GM23338 (cell line): ENCODE data around the gene HGD. TPM values are rescaled to one million over a fixed set of nuclear protein-coding genes. Genes with fewer than 3 reads are reported as not detected.
A peak's percentile ranks its signal among the peaks of the same experiment; 100 is the strongest.

Experiments
- ATAC-seq: fragments of 200-7000 bp; cut with Tn5 transposase; 3 replicates; pipeline ENCODE4 v1.9.1; 2020
- DNase-seq: peaks from one replicate; pipeline ENCODE4 v3.0.0-alpha.2; 2015; ENCODE audit warnings: low spot score
- H2AFZ ChIP-seq: fragments of 200-600 bp; sonication (generic); 2 replicates; pipeline ENCODE4 v1.8.0; 2016; ENCODE audit warnings: antibody characterized with exemption, mild to moderate bottlenecking, moderate library complexity
- H3F3A ChIP-seq: fragments of 200-600 bp; sonication (generic); replicated peaks from 2 replicates; pipeline ENCODE4 v1.8.0; 2017; ENCODE audit warnings: antibody characterized with exemption, mixed run types, low read depth
- H3K27ac ChIP-seq: fragments of 200-600 bp; sonication (generic); 2 replicates; pipeline ENCODE4 v1.6.1; 2016; ENCODE audit warnings: low read depth
- H3K27me3 ChIP-seq: fragments of 200-600 bp; sonication (generic); 2 replicates; pipeline ENCODE4 v1.8.0; 2016; ENCODE audit warnings: mild to moderate bottlenecking, mixed run types, moderate library complexity; ENCODE audit not compliant: insufficient read depth
- H3K36me3 ChIP-seq: fragments of 200-600 bp; sonication (generic); 2 replicates; pipeline ENCODE4 v1.8.0; 2016; ENCODE audit warnings: mild to moderate bottlenecking; ENCODE audit not compliant: insufficient read depth
- H3K4me1 ChIP-seq: fragments of 200-600 bp; sonication (generic); 2 replicates; pipeline ENCODE4 v1.8.0; 2016; ENCODE audit warnings: mild to moderate bottlenecking, moderate library complexity; ENCODE audit not compliant: insufficient read depth
- H3K4me2 ChIP-seq: fragments of 200-600 bp; sonication (generic); 2 replicates; pipeline ENCODE4 v1.7.1; 2017; ENCODE audit warnings: mixed run types
- H3K4me3 ChIP-seq: fragments of 200-600 bp; sonication (generic); 2 replicates; pipeline ENCODE4 v1.6.1; 2016; ENCODE audit warnings: mixed run types
- H3K79me2 ChIP-seq: fragments of 200-600 bp; sonication (generic); replicated peaks from 2 replicates; pipeline ENCODE4 v1.8.0; 2017; ENCODE audit warnings: mild to moderate bottlenecking; ENCODE audit not compliant: insufficient read depth
- H3K9me2 ChIP-seq: fragments of 200-600 bp; sonication (generic); 2 replicates; pipeline ENCODE4 v1.8.0; 2017; ENCODE audit not compliant: insufficient read depth
- H4K20me1 ChIP-seq: fragments of 200-600 bp; sonication (generic); replicated peaks from 2 replicates; pipeline ENCODE4 v1.8.0; 2017; ENCODE audit warnings: mild to moderate bottlenecking; ENCODE audit not compliant: insufficient read depth
- H3K27ac Mint-ChIP-seq: 2 replicates; pipeline ENCODE4 v1.8.0; 2020; ENCODE audit warnings: inconsistent platforms, mild to moderate bottlenecking, moderate library complexity, mixed read lengths
- H3K27me3 Mint-ChIP-seq: 3 replicates; pipeline ENCODE4 v1.8.0; 2022; ENCODE audit warnings: low read depth, mild to moderate bottlenecking, moderate library complexity, mixed read lengths, inconsistent platforms; ENCODE audit not compliant: insufficient read depth, poor library complexity
- H3K36me3 Mint-ChIP-seq: 3 replicates; pipeline ENCODE4 v1.8.0; 2021; ENCODE audit warnings: low read depth, mild to moderate bottlenecking, inconsistent platforms, moderate library complexity, mixed read lengths
- H3K4me1 Mint-ChIP-seq: 3 replicates; pipeline ENCODE4 v1.8.0; 2020; ENCODE audit warnings: mild to moderate bottlenecking, inconsistent platforms, mixed read lengths
- H3K4me3 Mint-ChIP-seq: 3 replicates; pipeline ENCODE4 v1.8.0; 2021; ENCODE audit warnings: moderate library complexity, mild to moderate bottlenecking, inconsistent platforms, mixed read lengths
- H3K9me3 Mint-ChIP-seq: 3 replicates; pipeline ENCODE4 v1.8.0; 2020; ENCODE audit warnings: moderate library complexity, mild to moderate bottlenecking, inconsistent platforms, mixed read lengths
- CREB1 ChIP-seq: fragments of 250-450 bp; sonication (Bioruptor Pico); IDR thresholded peaks from 2 replicates; pipeline ENCODE4 v1.5.0; 2020; ENCODE audit warnings: low read depth, mild to moderate bottlenecking, moderate library complexity
- EZH2phosphoT487 ChIP-seq: fragments of 200-600 bp; sonication (generic); IDR thresholded peaks from one replicate; pipeline ENCODE4 v1.8.1; 2018; ENCODE audit warnings: antibody characterized with exemption; ENCODE audit not compliant: unreplicated experiment
- NANOG ChIP-seq: IDR thresholded peaks from 2 replicates; pipeline ENCODE4 v1.6.1; 2016; ENCODE audit warnings: antibody characterized with exemption, borderline replicate concordance
- POLR2AphosphoS5 ChIP-seq: IDR thresholded peaks from 2 replicates; pipeline ENCODE4 v1.6.1; 2016; ENCODE audit warnings: antibody characterized with exemption, low read depth
- ZNF462 ChIP-seq: fragments of 250-450 bp; sonication (Bioruptor Pico); IDR thresholded peaks from 2 replicates; pipeline ENCODE4 v1.5.0; 2020; ENCODE audit warnings: mild to moderate bottlenecking, moderate library complexity
- polyA plus RNA-seq: library from polyadenylated mRNA; unstranded; fragments of >200 nt; fragmentation: Nextera tagmentation; extraction: Ambion mirVana; gene quantifications from 2 replicates; pipeline ENCODE4 v1.2.1, GENCODE V29; 2016
- total RNA-seq: library from RNA; depleted of rRNA; stranded (reverse); fragments of >200 nt; shearing (Covaris generic); gene quantifications from 2 replicates; pipeline ENCODE4 v1.2.3, GENCODE V29; 2014
- TF ChIP-seq, protein P1 (sequence below): IDR thresholded peaks from one replicate; pipeline ENCODE4 v1.6.1; 2018; ENCODE audit warnings: antibody characterized with exemption; ENCODE audit not compliant: unreplicated experiment
- TF ChIP-seq, protein P2 (sequence below): IDR thresholded peaks from 2 replicates; pipeline ENCODE4 v1.6.1; 2016; ENCODE audit warnings: antibody characterized with exemption

The HGD gene
- total and polyA plus RNA-seq, 2 experiments from 2014 or later: not detected

- Mint-ChIP-seq H3K4me3 (no peak overlapping the region), H3K36me3 (peaks cover 16% of the 10 kb centered on the region), H3K4me1 (peaks cover 47% of the 10 kb centered on the region), H3K9me3 (peaks cover 9% of the 10 kb centered on the region), H3K27ac (peak overlapping the region; percentile 19; the same call in 1 of the 2 replicates), H3K27me3 (peaks cover 6% of the 10 kb centered on the region)
- H3K4me3 ChIP-seq: no peak overlapping the region
- H3K79me2 ChIP-seq: no peaks in the 10 kb centered on the region
- H3K36me3 ChIP-seq: no peaks in the 10 kb centered on the region
- H3K4me1 ChIP-seq: peaks cover 32% of the 10 kb centered on the region
- DNase-seq (no peak), ATAC-seq (no peak)
- H4K20me1 ChIP-seq: no peaks in the 10 kb centered on the region
- no peaks in the 10 kb centered on the region for H3K27me3 ChIP-seq
- H3K9me2 ChIP-seq: 0 out of 2 replicates have a peak, but pooled peaks cover 9% of the 10 kb centered on the region
- no peak overlapping the region for H2AFZ ChIP-seq
- no peak overlapping the region for H3K27ac ChIP-seq
- no peak overlapping the region for H3K4me2 ChIP-seq
- no peak for TF ChIP-seq CREB1 (CRISPR knock-in tag)
- TF ChIP-seq, protein P1, sequence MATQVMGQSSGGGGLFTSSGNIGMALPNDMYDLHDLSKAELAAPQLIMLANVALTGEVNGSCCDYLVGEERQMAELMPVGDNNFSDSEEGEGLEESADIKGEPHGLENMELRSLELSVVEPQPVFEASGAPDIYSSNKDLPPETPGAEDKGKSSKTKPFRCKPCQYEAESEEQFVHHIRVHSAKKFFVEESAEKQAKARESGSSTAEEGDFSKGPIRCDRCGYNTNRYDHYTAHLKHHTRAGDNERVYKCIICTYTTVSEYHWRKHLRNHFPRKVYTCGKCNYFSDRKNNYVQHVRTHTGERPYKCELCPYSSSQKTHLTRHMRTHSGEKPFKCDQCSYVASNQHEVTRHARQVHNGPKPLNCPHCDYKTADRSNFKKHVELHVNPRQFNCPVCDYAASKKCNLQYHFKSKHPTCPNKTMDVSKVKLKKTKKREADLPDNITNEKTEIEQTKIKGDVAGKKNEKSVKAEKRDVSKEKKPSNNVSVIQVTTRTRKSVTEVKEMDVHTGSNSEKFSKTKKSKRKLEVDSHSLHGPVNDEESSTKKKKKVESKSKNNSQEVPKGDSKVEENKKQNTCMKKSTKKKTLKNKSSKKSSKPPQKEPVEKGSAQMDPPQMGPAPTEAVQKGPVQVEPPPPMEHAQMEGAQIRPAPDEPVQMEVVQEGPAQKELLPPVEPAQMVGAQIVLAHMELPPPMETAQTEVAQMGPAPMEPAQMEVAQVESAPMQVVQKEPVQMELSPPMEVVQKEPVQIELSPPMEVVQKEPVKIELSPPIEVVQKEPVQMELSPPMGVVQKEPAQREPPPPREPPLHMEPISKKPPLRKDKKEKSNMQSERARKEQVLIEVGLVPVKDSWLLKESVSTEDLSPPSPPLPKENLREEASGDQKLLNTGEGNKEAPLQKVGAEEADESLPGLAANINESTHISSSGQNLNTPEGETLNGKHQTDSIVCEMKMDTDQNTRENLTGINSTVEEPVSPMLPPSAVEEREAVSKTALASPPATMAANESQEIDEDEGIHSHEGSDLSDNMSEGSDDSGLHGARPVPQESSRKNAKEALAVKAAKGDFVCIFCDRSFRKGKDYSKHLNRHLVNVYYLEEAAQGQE: no peak
- TF ChIP-seq, protein P2, sequence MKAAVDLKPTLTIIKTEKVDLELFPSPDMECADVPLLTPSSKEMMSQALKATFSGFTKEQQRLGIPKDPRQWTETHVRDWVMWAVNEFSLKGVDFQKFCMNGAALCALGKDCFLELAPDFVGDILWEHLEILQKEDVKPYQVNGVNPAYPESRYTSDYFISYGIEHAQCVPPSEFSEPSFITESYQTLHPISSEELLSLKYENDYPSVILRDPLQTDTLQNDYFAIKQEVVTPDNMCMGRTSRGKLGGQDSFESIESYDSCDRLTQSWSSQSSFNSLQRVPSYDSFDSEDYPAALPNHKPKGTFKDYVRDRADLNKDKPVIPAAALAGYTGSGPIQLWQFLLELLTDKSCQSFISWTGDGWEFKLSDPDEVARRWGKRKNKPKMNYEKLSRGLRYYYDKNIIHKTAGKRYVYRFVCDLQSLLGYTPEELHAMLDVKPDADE: no peak
- TF ChIP-seq EZH2phosphoT487: no peak
- no peaks in the 10 kb centered on the region for H3F3A ChIP-seq
These were observed 1.7 kb upstream of the HGD start for GRCh38 chr3:120683671-120684301.

DNA sequence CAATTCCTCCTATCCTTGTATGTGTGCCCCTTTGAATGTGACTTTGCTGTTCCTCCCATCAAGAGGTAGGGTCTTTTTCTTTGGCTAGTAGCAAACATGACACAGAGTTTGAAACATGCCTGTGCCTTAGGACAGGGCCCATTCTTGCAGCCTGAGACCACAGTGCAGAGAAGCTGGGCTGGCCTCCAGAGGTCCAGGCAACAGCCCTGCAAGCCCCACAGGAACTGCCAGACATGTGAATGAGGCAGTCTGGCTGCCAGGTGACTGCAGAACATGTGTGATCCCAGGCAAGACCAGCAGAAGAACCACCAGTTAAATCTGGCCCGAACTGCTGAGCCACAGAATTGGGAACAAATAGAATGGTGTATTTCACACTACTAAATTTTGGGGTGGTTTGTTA is 1.2 kb upstream of the HGD start:
- no peaks in the 10 kb centered on the region for H3K36me3 ChIP-seq
- H4K20me1 ChIP-seq: no peaks in the 10 kb centered on the region
- Mint-ChIP-seq H3K36me3 (peaks cover 16% of the 10 kb centered on the region), H3K4me3 (no peak overlapping the region), H3K9me3 (peaks cover 9% of the 10 kb centered on the region), H3K27ac (peak overlapping the region; percentile 35; the same call in 1 of the 2 replicates), H3K27me3 (peaks cover 6% of the 10 kb centered on the region), H3K4me1 (peaks cover 48% of the 10 kb centered on the region)
- peaks cover 30% of the 10 kb centered on the region for H3K4me1 ChIP-seq
- no peak overlapping the region for H3K4me2 ChIP-seq
- no peaks in the 10 kb centered on the region for H3K79me2 ChIP-seq
- DNase-seq: no peak
- 0 out of 2 replicates have a peak, but pooled peaks cover 9% of the 10 kb centered on the region for H3K9me2 ChIP-seq
- no peak overlapping the region for H3K4me3 ChIP-seq
- H2AFZ ChIP-seq: no peak overlapping the region
- no peaks in the 10 kb centered on the region for H3F3A ChIP-seq
- no peak for ATAC-seq
- H3K27ac ChIP-seq: no peak overlapping the region
- H3K27me3 ChIP-seq: no peaks in the 10 kb centered on the region
- no peak for TF ChIP-seq ZNF462 (CRISPR knock-in tag)
- TF ChIP-seq POLR2AphosphoS5: no peak
- no peak for TF ChIP-seq NANOG
- no peak for TF ChIP-seq CREB1 (CRISPR knock-in tag)
